ENCODE measurements around the gene TMEM63C. TPM values are rescaled to one million over a fixed set of nuclear protein-coding genes. Genes with fewer than 3 reads are reported as not detected.

The TMEM63C gene
- total and polyA plus RNA-seq, 2 donors (not counting 1 experiment from before 2014, with no cell fraction given): 0.63 to 3.2 TPM

DNA sequence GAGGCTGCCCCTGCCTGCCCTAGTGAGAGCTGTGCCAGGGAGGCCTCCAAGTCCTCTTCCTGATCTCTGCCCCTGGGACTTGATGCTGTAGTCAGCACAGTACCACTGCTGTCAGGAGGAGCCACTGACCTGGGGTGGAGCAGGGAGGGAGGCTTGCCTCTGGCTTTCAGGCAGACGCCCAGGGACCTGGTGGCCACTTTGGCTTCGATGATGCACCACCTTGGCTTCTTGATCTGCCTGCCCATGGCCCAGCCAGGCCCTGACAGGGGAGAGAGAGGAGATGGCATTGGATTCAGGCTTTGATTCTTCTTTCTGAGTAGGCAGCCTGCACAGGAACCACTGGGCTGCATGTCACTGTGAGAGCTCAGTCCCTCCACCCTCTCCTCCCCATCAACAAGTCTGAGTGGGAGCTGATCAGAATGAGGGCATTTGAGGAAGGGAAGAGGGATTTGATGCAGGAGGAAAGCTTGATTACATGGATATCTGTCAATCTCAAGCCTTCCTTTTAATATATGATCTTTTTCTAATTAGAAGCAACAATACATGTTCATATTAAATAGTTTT lies 24.7 kb downstream of the TMEM63C start:
- Histone ChIP-seq H3K4me1 (ENCODE audit: control insufficient read depth in 2 of 2, insufficient read depth in 2 of 2, low read length in 2 of 2) (no peaks in the 10 kb centered on the region), H3K9ac (ENCODE audit: low read length) (no peak overlapping the region), H3K4me2 (replicated peaks; ENCODE audit: low read depth, low read length, poor library complexity, severe bottlenecking) (no peak overlapping the region), H4K20me1 (ENCODE audit: control insufficient read depth, insufficient read depth, low read length, poor library complexity, severe bottlenecking) (no peaks in the 10 kb centered on the region), H3K4me3 (ENCODE audit: control extremely low read depth in 1 of 5, extremely low read depth in 1 of 5, insufficient read depth in 1 of 5, low read depth in 2 of 5, low read length in 4 of 5) (no peak overlapping the region), H3K36me3 (replicated peaks in 1 of 2; ENCODE audit: control extremely low read depth in 1 of 2, control insufficient read depth in 1 of 2, extremely low read depth in 1 of 2, insufficient read depth in 2 of 2, low read length in 1 of 2) (no peaks in the 10 kb centered on the region), H3K79me2 (ENCODE audit: control insufficient read depth, insufficient read depth, low read length) (no peaks in the 10 kb centered on the region), H3K9me3 (ENCODE audit: control extremely low read depth in 1 of 3, control insufficient read depth in 2 of 3, insufficient read depth in 1 of 3, low read length in 2 of 3) (peaks cover 0 to 10% (median 0%) of the 10 kb centered on the region in 3 donors), H3K27ac (ENCODE audit: low read length in 2 of 2) (no peak overlapping the region), H2AFZ (ENCODE audit: insufficient read depth, low read depth, low read length, poor library complexity, severe bottlenecking) (no peak overlapping the region), H3K27me3 (replicated peaks in 1 of 4; ENCODE audit: control extremely low read depth in 1 of 4, control insufficient read depth in 3 of 4, insufficient read depth in 4 of 4, low read length in 3 of 4) (peaks cover 0 to 4% (median 0%) of the 10 kb centered on the region in 4 experiments)
- no peak overlapping the region for H3K4me3 Mint-ChIP-seq
- no peak overlapping the region for H3K27ac Mint-ChIP-seq
- ChIA-PET POLR2A (interaction anchor here (0.7 kb wide), 1 partner anchor 11 kb away, joined by 3 read pairs; no protein-coding TSS in a partner anchor), CTCF (no interaction called here)
- ATAC-seq (ENCODE audit: low read depth) (no peak), DNase-seq (no peak)
- TF ChIP-seq EZH2 (IDR thresholded peaks at IDR 0.05; ENCODE audit: borderline replicate concordance, insufficient read depth, low read depth, low read length, poor library complexity, severe bottlenecking): no peak
- TF ChIP-seq, protein P1, sequence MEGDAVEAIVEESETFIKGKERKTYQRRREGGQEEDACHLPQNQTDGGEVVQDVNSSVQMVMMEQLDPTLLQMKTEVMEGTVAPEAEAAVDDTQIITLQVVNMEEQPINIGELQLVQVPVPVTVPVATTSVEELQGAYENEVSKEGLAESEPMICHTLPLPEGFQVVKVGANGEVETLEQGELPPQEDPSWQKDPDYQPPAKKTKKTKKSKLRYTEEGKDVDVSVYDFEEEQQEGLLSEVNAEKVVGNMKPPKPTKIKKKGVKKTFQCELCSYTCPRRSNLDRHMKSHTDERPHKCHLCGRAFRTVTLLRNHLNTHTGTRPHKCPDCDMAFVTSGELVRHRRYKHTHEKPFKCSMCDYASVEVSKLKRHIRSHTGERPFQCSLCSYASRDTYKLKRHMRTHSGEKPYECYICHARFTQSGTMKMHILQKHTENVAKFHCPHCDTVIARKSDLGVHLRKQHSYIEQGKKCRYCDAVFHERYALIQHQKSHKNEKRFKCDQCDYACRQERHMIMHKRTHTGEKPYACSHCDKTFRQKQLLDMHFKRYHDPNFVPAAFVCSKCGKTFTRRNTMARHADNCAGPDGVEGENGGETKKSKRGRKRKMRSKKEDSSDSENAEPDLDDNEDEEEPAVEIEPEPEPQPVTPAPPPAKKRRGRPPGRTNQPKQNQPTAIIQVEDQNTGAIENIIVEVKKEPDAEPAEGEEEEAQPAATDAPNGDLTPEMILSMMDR (IDR thresholded peaks at IDR 0.05): no peak
- H3K27me3 Mint-ChIP-seq: peaks cover 8% of the 10 kb centered on the region
- no peaks in the 10 kb centered on the region for H3K4me1 Mint-ChIP-seq
- H3K9me3 Mint-ChIP-seq (ENCODE audit: insufficient read depth): no peaks in the 10 kb centered on the region
- WGBS (ENCODE audit: insufficient coverage): 83% methylated on average over 1 of the region's 2 CpGs
- intact Hi-C loops (cut with micrococcal nuclease): no loop called here

DNA sequence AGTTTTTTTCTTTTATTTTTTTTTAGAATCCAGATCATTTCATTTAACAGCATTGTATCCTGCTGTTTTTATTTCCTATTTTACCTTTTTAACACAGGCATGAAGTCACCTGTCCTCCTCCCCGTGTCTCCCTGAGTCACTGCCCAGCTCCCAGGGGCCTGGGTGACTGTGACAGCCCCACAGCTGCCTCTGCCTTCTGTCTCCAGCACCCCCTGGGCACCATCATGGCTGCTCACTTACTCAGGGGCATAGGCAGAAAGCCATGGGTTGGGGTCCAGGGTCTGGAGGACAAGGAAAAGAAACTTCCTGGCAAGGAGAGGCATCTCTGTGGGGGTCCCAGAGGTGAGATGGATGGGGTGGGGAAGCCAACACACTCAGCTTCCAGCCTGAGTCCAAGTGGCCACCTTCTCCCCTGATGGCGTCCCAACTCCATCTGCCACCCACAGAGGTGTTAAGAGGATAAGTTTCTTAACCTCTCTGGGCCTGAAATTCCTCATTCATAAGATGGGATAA lies 25.3 kb downstream of the TMEM63C start:
- Mint-ChIP-seq H3K4me3 (no peak overlapping the region), H3K27ac (no peak overlapping the region), H3K4me1 (no peaks in the 10 kb centered on the region), H3K27me3 (peaks cover 8% of the 10 kb centered on the region), H3K9me3 (ENCODE audit: insufficient read depth) (no peaks in the 10 kb centered on the region)
- no peak for ATAC-seq (ENCODE audit: low read depth)
- no peak for DNase-seq
- H3K27ac ChIP-seq (ENCODE audit: low read length in 2 of 2): no peak overlapping the region
- intact Hi-C loops (cut with micrococcal nuclease): no loop called here
- no peaks in the 10 kb centered on the region for H3K79me2 ChIP-seq (ENCODE audit: control insufficient read depth, insufficient read depth, low read length)
- no peak overlapping the region for H3K9ac ChIP-seq (ENCODE audit: low read length)
- H3K9me3 ChIP-seq (ENCODE audit: control extremely low read depth in 1 of 3, control insufficient read depth in 2 of 3, insufficient read depth in 1 of 3, low read length in 2 of 3): peaks cover 0 to 7% (median 0%) of the 10 kb centered on the region in 3 donors
- TF ChIP-seq, protein P1 (IDR thresholded peaks at IDR 0.05): no peak
- no peak for TF ChIP-seq EZH2 (IDR thresholded peaks at IDR 0.05; ENCODE audit: borderline replicate concordance, insufficient read depth, low read depth, low read length, poor library complexity, severe bottlenecking)
- no peaks in the 10 kb centered on the region for H3K4me1 ChIP-seq (ENCODE audit: control insufficient read depth in 2 of 2, insufficient read depth in 2 of 2, low read length in 2 of 2)
- no peaks in the 10 kb centered on the region for H3K36me3 ChIP-seq (replicated peaks in 1 of 2; ENCODE audit: control extremely low read depth in 1 of 2, control insufficient read depth in 1 of 2, extremely low read depth in 1 of 2, insufficient read depth in 2 of 2, low read length in 1 of 2)
- WGBS (ENCODE audit: insufficient coverage): 89% methylated on average over 1 of the region's 2 CpGs
- CTCF ChIA-PET: no interaction called here
- H3K4me3 ChIP-seq (ENCODE audit: control extremely low read depth in 1 of 5, extremely low read depth in 1 of 5, insufficient read depth in 1 of 5, low read depth in 2 of 5, low read length in 4 of 5): no peak overlapping the region
- peaks cover 0 to 4% (median 0%) of the 10 kb centered on the region in 4 experiments for H3K27me3 ChIP-seq (replicated peaks in 1 of 4; ENCODE audit: control extremely low read depth in 1 of 4, control insufficient read depth in 3 of 4, insufficient read depth in 4 of 4, low read length in 3 of 4)
- no peak overlapping the region for H2AFZ ChIP-seq (ENCODE audit: insufficient read depth, low read depth, low read length, poor library complexity, severe bottlenecking)
- POLR2A ChIA-PET: no interaction called here
- H4K20me1 ChIP-seq (ENCODE audit: control insufficient read depth, insufficient read depth, low read length, poor library complexity, severe bottlenecking): no peaks in the 10 kb centered on the region
- H3K4me2 ChIP-seq (replicated peaks; ENCODE audit: low read depth, low read length, poor library complexity, severe bottlenecking): no peak overlapping the region
